ENCODE results near the gene ZFYVE9.
A peak's percentile ranks its signal among the peaks of the same experiment; 100 is the strongest.

The ZFYVE9 gene

GRCh38 chr1:52195161-52195560, 53.3 kb downstream of the ZFYVE9 start (continued):
- TF ChIP-seq KLF1 (tag by site-specific recombination; IDR thresholded peaks at IDR 0.05), result no peak

- ChIA-PET CTCF (interaction anchor here (0.6 to 1.1 kb wide), 2 partner anchors 10 to 37 kb away, joined by 3 to 5 read pairs; no protein-coding TSS in a partner anchor), POLR2A (no interaction called here)
- TF ChIP-seq ZFP37 (tag by site-specific recombination; IDR thresholded peaks at IDR 0.05) (no peak), ZNF544 (tag by site-specific recombination; IDR thresholded peaks at IDR 0.05) (no peak), ZNF132 (tag by site-specific recombination; IDR thresholded peaks at IDR 0.05; ENCODE audit: borderline replicate concordance) (no peak), ZNF473 (tag by site-specific recombination; IDR thresholded peaks at IDR 0.05) (no peak), KLF16 (tag by site-specific recombination; IDR thresholded peaks at IDR 0.05) (no peak), ZNF175 (tag by site-specific recombination; IDR thresholded peaks at IDR 0.05) (no peak), TSHZ1 (tag by site-specific recombination; IDR thresholded peaks at IDR 0.05; ENCODE audit: borderline replicate concordance) (no peak), ZNF354C (tag by site-specific recombination; IDR thresholded peaks at IDR 0.05; ENCODE audit: borderline replicate concordance, low read depth) (no peak)
- no peak overlapping the region for H3K27ac ChIP-seq (ENCODE audit: extremely low read depth, low read depth, low read length)
- no peaks in the 10 kb centered on the region for H3K9me3 ChIP-seq (ENCODE audit: control insufficient read depth, insufficient read depth, low read depth, low read length)
- no peak overlapping the region for H3K4me3 ChIP-seq (ENCODE audit: low read depth, low read length)
- no peaks in the 10 kb centered on the region for H3K36me3 ChIP-seq (ENCODE audit: control insufficient read depth in 2 of 2, insufficient read depth in 1 of 2, low read length in 2 of 2)
- H3K4me1 ChIP-seq (ENCODE audit: control insufficient read depth, insufficient read depth, low read length), result peaks cover 5% of the 10 kb centered on the region; the same call in 1 of the 2 replicates
Measured at GRCh38 chr1:52203935-52204625, 62.2 kb downstream of the ZFYVE9 start.

DNA sequence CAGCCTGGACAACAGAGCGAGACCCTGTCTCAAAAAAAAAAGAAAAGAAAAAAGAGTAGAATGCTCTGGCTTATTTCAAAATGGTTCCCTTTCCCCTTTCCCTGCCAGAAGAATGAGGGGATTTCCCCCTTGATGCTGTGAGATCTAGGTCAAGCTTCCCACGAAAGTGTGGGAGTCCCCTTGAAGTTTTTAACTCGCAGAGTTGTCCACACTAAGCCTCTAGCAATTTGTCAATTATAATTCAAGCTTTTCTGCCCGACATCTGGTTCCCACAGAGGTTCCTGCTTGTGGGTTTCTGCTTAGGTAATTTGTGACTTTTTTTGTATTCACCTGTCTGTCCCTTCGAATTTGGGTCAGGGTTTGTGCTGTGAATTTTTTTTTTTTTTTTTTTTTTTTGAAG, 62.8 kb downstream of the ZFYVE9 start:
- Histone ChIP-seq H3K36me3 (ENCODE audit: control insufficient read depth in 2 of 2, insufficient read depth in 1 of 2, low read length in 2 of 2) (no peaks in the 10 kb centered on the region), H3K9me3 (ENCODE audit: control insufficient read depth, insufficient read depth, low read depth, low read length) (no peaks in the 10 kb centered on the region), H3K27ac (ENCODE audit: extremely low read depth, low read depth, low read length) (no peak overlapping the region), H3K4me1 (ENCODE audit: control insufficient read depth, insufficient read depth, low read length) (peaks cover 5% of the 10 kb centered on the region; the same call in 1 of the 2 replicates), H3K4me3 (ENCODE audit: low read depth, low read length) (no peak overlapping the region)
- TF ChIP-seq ZFHX2 (tag by site-specific recombination; conservative IDR thresholded peaks at IDR 0.05), result 0 out of 2 replicates have a peak, but pooled peaks have one; percentile 17
- no peak for TF ChIP-seq KLF10 (tag by site-specific recombination; IDR thresholded peaks at IDR 0.05)
- TF ChIP-seq KLF8 (tag by site-specific recombination; IDR thresholded peaks at IDR 0.05), result no peak
- no peak for TF ChIP-seq ZNF292 (tag by site-specific recombination; IDR thresholded peaks at IDR 0.05; ENCODE audit: borderline replicate concordance, low read depth)
- no peak for TF ChIP-seq ZBTB20 (tag by site-specific recombination; IDR thresholded peaks at IDR 0.05)
- TF ChIP-seq GLI4 (tag by site-specific recombination; IDR thresholded peaks at IDR 0.05), result no peak
- 0 out of 2 replicates have a peak, but pooled peaks have one; percentile 20 for TF ChIP-seq EGR2 (tag by site-specific recombination; IDR thresholded peaks at IDR 0.05; ENCODE audit: low read depth)
- no peak for TF ChIP-seq ZNF776 (tag by site-specific recombination; IDR thresholded peaks at IDR 0.05; ENCODE audit: borderline replicate concordance)
- no peak for TF ChIP-seq HOXC10 (CRISPR knock-in tag; IDR thresholded peaks at IDR 0.05)
- TF ChIP-seq GLIS1 (tag by site-specific recombination; IDR thresholded peaks at IDR 0.05), result no peak
- no peak for TF ChIP-seq ZNF514 (tag by site-specific recombination; IDR thresholded peaks at IDR 0.05)
- TF ChIP-seq ZFP41 (tag by site-specific recombination; IDR thresholded peaks at IDR 0.05; ENCODE audit: borderline replicate concordance), result no peak
- TF ChIP-seq, protein P1, sequence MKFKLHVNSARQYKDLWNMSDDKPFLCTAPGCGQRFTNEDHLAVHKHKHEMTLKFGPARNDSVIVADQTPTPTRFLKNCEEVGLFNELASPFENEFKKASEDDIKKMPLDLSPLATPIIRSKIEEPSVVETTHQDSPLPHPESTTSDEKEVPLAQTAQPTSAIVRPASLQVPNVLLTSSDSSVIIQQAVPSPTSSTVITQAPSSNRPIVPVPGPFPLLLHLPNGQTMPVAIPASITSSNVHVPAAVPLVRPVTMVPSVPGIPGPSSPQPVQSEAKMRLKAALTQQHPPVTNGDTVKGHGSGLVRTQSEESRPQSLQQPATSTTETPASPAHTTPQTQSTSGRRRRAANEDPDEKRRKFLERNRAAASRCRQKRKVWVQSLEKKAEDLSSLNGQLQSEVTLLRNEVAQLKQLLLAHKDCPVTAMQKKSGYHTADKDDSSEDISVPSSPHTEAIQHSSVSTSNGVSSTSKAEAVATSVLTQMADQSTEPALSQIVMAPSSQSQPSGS (tag by site-specific recombination; IDR thresholded peaks at IDR 0.05; ENCODE audit: low read depth), result no peak
- TF ChIP-seq ZNF48 (tag by site-specific recombination; IDR thresholded peaks at IDR 0.05), result no peak
- TF ChIP-seq, protein P2, sequence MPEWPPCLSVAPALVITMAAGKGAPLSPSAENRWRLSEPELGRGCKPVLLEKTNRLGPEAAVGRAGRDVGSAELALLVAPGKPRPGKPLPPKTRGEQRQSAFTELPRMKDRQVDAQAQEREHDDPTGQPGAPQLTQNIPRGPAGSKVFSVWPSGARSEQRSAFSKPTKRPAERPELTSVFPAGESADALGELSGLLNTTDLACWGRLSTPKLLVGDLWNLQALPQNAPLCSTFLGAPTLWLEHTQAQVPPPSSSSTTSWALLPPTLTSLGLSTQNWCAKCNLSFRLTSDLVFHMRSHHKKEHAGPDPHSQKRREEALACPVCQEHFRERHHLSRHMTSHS (tag by site-specific recombination; IDR thresholded peaks at IDR 0.05), result no peak
- TF ChIP-seq, protein P3, sequence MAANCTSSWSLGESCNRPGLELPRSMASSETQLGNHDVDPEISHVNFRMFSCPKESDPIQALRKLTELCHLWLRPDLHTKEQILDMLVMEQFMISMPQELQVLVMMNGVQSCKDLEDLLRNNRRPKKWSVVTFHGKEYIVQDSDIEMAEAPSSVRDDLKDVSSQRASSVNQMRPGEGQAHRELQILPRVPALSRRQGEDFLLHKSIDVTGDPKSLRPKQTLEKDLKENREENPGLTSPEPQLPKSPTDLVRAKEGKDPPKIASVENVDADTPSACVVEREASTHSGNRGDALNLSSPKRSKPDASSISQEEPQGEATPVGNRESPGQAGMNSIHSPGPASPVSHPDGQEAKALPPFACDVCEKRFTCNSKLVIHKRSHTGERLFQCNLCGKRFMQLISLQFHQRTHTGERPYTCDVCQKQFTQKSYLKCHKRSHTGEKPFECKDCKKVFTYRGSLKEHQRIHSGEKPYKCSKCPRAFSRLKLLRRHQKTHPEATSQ (tag by site-specific recombination; IDR thresholded peaks at IDR 0.05), result no peak
- TF ChIP-seq ZNF792 (tag by site-specific recombination; IDR thresholded peaks at IDR 0.05), result no peak
- TF ChIP-seq ZNF843 (tag by site-specific recombination; IDR thresholded peaks at IDR 0.05), result no peak
- POLR2A ChIA-PET, result no interaction called here
- CTCF ChIA-PET, result interaction anchor here (1.1 kb wide), 1 partner anchor 10 kb away, joined by 5 read pairs; no protein-coding TSS in a partner anchor

Data from HEK293 (cell line).